ENCODE data around the gene YY1AP1.
"Not testable (repeated sequence)": the region's sequence is repeated elsewhere in the genome, so short reads cannot be mapped to it uniquely, and the experiment has no call there.

- TF ChIP-seq CTCF, POLR2A (IDR thresholded peaks at IDR 0.05): not testable (repeated sequence)
These were observed 78.3 kb downstream of the YY1AP1 start for GRCh38 chr1:155610257-155610647.

Data from right lobe of liver (tissue), 4 donors.